ENCODE data around the gene EGF.
"Not testable (repeated sequence)": the region's sequence is repeated elsewhere in the genome, so short reads cannot be mapped to it uniquely, and the experiment has no call there.

EGF gene

GRCh38 chr4:110032603-110033002 is 119.9 kb downstream of the EGF start:
- Histone ChIP-seq H3K27ac (ENCODE audit: low read depth, low read length, poor library complexity, severe bottlenecking) (no peak overlapping the region), H3K4me2 (ENCODE audit: low read length) (no peak overlapping the region), H3K27me3 (ENCODE audit: insufficient read depth, low read length) (no peaks in the 10 kb centered on the region)

GRCh38 chr4:110033355-110034025 is 120.8 kb downstream of the EGF start:
- no peak overlapping the region for H3K4me3 ChIP-seq (ENCODE audit: low read depth, low read length, poor library complexity, severe bottlenecking)
- no peak overlapping the region for H2AFZ ChIP-seq (ENCODE audit: low read length)
- no peak overlapping the region for H3K9ac ChIP-seq (ENCODE audit: low read length)
- TF ChIP-seq CTCF (IDR thresholded peaks at IDR 0.05; ENCODE audit: low read length) (no peak), EZH2 (IDR thresholded peaks at IDR 0.05; ENCODE audit: borderline replicate concordance, low read length) (no peak)
- no peaks in the 10 kb centered on the region for H3K4me1 ChIP-seq (ENCODE audit: insufficient read depth, low read length, severe bottlenecking)
- H3K9me3 ChIP-seq (ENCODE audit: low read length): no peaks in the 10 kb centered on the region; the same call in 1 of the 2 replicates
- no peaks in the 10 kb centered on the region for H3F3A ChIP-seq (ENCODE audit: insufficient read depth, low read length)
- H3K27ac ChIP-seq (ENCODE audit: low read depth, low read length, poor library complexity, severe bottlenecking): no peak overlapping the region
- H3K36me3 ChIP-seq (ENCODE audit: insufficient read depth, low read length): no peaks in the 10 kb centered on the region
- no peaks in the 10 kb centered on the region for H4K20me1 ChIP-seq (ENCODE audit: insufficient read depth, low read length)
- no peaks in the 10 kb centered on the region for H3K27me3 ChIP-seq (ENCODE audit: insufficient read depth, low read length)
- H3K79me2 ChIP-seq (ENCODE audit: insufficient read depth, low read length): no peaks in the 10 kb centered on the region
- H3K4me2 ChIP-seq (ENCODE audit: low read length): no peak overlapping the region
- H3K9me2 ChIP-seq (ENCODE audit: low read depth, low read length): no peaks in the 10 kb centered on the region

More at GRCh38 chr4:110032603-110033002, 119.9 kb downstream of the EGF start:
- Histone ChIP-seq H3F3A (ENCODE audit: insufficient read depth, low read length) (no peaks in the 10 kb centered on the region), H3K36me3 (ENCODE audit: insufficient read depth, low read length) (no peaks in the 10 kb centered on the region), H3K4me1 (ENCODE audit: insufficient read depth, low read length, severe bottlenecking) (no peaks in the 10 kb centered on the region), H3K9me2 (ENCODE audit: low read depth, low read length) (no peaks in the 10 kb centered on the region), H4K20me1 (ENCODE audit: insufficient read depth, low read length) (no peaks in the 10 kb centered on the region), H3K9ac (ENCODE audit: low read length) (no peak overlapping the region), H3K4me3 (ENCODE audit: low read depth, low read length, poor library complexity, severe bottlenecking) (no peak overlapping the region), H3K79me2 (ENCODE audit: insufficient read depth, low read length) (no peaks in the 10 kb centered on the region), H3K9me3 (ENCODE audit: low read length) (no peaks in the 10 kb centered on the region; the same call in 1 of the 2 replicates), H2AFZ (ENCODE audit: low read length) (no peak overlapping the region)
- TF ChIP-seq EZH2 (IDR thresholded peaks at IDR 0.05; ENCODE audit: borderline replicate concordance, low read length): no peak
- TF ChIP-seq CTCF (IDR thresholded peaks at IDR 0.05; ENCODE audit: low read length): no peak

GRCh38 chr4:110034026-110034393 is 121.3 kb downstream of the EGF start:
- H3K4me1 ChIP-seq (ENCODE audit: insufficient read depth, low read length, severe bottlenecking): no peaks in the 10 kb centered on the region
- no peak overlapping the region for H3K9ac ChIP-seq (ENCODE audit: low read length)
- no peaks in the 10 kb centered on the region for H3K36me3 ChIP-seq (ENCODE audit: insufficient read depth, low read length)
- H3K4me3 ChIP-seq (ENCODE audit: low read depth, low read length, poor library complexity, severe bottlenecking): no peak overlapping the region
- H3K9me2 ChIP-seq (ENCODE audit: low read depth, low read length): no peaks in the 10 kb centered on the region
- no peaks in the 10 kb centered on the region for H3F3A ChIP-seq (ENCODE audit: insufficient read depth, low read length)
- TF ChIP-seq EZH2 (IDR thresholded peaks at IDR 0.05; ENCODE audit: borderline replicate concordance, low read length): no peak
- TF ChIP-seq CTCF (IDR thresholded peaks at IDR 0.05; ENCODE audit: low read length): no peak
- H3K79me2 ChIP-seq (ENCODE audit: insufficient read depth, low read length): no peaks in the 10 kb centered on the region
- H2AFZ ChIP-seq (ENCODE audit: low read length): no peak overlapping the region
- H3K4me2 ChIP-seq (ENCODE audit: low read length): no peak overlapping the region
- no peak overlapping the region for H3K27ac ChIP-seq (ENCODE audit: low read depth, low read length, poor library complexity, severe bottlenecking)
- H4K20me1 ChIP-seq (ENCODE audit: insufficient read depth, low read length): no peaks in the 10 kb centered on the region
- no peaks in the 10 kb centered on the region; the same call in 1 of the 2 replicates for H3K9me3 ChIP-seq (ENCODE audit: low read length)
- no peaks in the 10 kb centered on the region for H3K27me3 ChIP-seq (ENCODE audit: insufficient read depth, low read length)

- H3K9me3 ChIP-seq (ENCODE audit: low read length); H3K79me2 ChIP-seq (ENCODE audit: insufficient read depth, low read length); H3K27me3 ChIP-seq (ENCODE audit: insufficient read depth, low read length); H3K4me2 ChIP-seq (ENCODE audit: low read length); H3K9ac ChIP-seq (ENCODE audit: low read length); H3K4me1 ChIP-seq (ENCODE audit: insufficient read depth, low read length, severe bottlenecking); H3F3A ChIP-seq (ENCODE audit: insufficient read depth, low read length); H3K9me2 ChIP-seq (ENCODE audit: low read depth, low read length); H3K4me3 ChIP-seq (ENCODE audit: low read depth, low read length, poor library complexity, severe bottlenecking); H4K20me1 ChIP-seq (ENCODE audit: insufficient read depth, low read length); H3K27ac ChIP-seq (ENCODE audit: low read depth, low read length, poor library complexity, severe bottlenecking); H2AFZ ChIP-seq (ENCODE audit: low read length); H3K36me3 ChIP-seq (ENCODE audit: insufficient read depth, low read length): not testable (repeated sequence)
These were observed 126.5 kb downstream of the EGF start for GRCh38 chr4:110039164-110039563.

Measured in OCI-LY1 (cell line).